Mesodermal cell (in vitro differentiated cells): ENCODE results near the gene TDRD12.
"Not testable (repeated sequence)": the region's sequence is repeated elsewhere in the genome, so short reads cannot be mapped to it uniquely, and the experiment has no call there.

Experiments
- H3K27ac ChIP-seq: 2 replicates; pipeline ENCODE4 v1.7.0; 2013; ENCODE audit warnings: mild to moderate bottlenecking, low read depth, low read length, moderate library complexity; ENCODE audit not compliant: severe bottlenecking
- H3K36me3 ChIP-seq: 2 replicates; pipeline ENCODE4 v1.7.1; 2013; ENCODE audit warnings: mild to moderate bottlenecking, low read length, moderate library complexity; ENCODE audit not compliant: control insufficient read depth, insufficient read depth
- H3K4me1 ChIP-seq: one replicate; pipeline ENCODE4 v1.7.1; 2013; ENCODE audit warnings: mild to moderate bottlenecking, low read length; ENCODE audit not compliant: insufficient read depth, control insufficient read depth, poor library complexity, severe bottlenecking
- H3K4me3 ChIP-seq: 2 replicates; pipeline ENCODE4 v1.7.0; 2013; ENCODE audit warnings: low read length, control low read depth, mild to moderate bottlenecking; ENCODE audit not compliant: insufficient read depth, poor library complexity, severe bottlenecking; ENCODE audit errors: extremely low read depth
- H3K9me3 ChIP-seq: 2 replicates; pipeline ENCODE4 v1.7.1; 2013; ENCODE audit warnings: mild to moderate bottlenecking, low read length, moderate library complexity; ENCODE audit not compliant: control insufficient read depth
- WGBS, 2 experiments: methylation state at CpG; one replicate each; pipeline ENCODE4 v1.1.5; 2013; ENCODE audit warnings: missing lambda C conversion rate in 2 of 2; ENCODE audit not compliant: insufficient coverage in 2 of 2; 5-methylcytosine and 5-hydroxymethylcytosine counted together

The TDRD12 gene

DNA sequence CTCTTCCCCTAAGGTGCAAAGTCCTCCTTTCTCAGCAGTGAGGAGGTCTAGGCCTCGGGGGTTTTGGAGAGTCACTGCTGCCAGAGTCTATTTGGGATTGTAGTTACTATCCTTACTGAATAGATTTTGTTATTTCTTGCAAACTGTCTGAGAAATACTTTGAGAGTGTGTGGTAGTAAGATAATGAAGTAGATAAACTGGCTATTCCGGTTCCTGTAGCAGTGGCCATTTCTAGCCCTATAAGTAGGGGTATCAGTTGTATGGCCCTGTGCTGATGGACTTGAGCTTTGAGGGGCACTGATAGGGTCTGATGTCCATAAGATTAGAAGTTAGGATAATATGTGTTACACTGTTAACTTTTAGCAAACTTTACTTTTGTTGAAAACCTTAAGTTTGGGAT, 25.3 kb upstream of the TDRD12 start:
- not testable (repeated sequence) for H3K4me3 ChIP-seq

DNA sequence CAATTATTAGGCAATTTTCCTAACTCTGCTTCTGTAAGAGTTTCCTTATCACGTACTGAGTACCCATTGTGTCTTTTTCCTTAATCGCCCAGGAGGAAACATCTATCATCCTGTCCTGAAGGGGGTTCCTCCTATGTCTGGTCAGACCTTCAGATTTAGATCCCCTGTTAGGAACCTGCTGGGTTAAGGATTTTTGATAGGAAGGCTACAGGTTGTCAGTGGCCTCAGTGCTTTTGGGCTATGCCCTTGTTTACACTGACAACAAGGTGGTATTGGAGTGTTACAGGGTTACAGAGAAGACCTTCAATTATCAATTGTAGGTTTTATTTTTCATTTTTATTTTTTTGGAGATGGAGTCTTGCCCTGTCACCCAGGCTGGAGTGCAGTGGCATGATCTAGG, 24.7 kb upstream of the TDRD12 start:
- not testable (repeated sequence) for H3K4me1 ChIP-seq, H3K36me3 ChIP-seq, H3K27ac ChIP-seq, H3K4me3 ChIP-seq
- 88% methylated on average over 2 of the region's 2 CpGs for WGBS, 2 experiments
- peaks cover 11% of the 10 kb centered on the region for H3K9me3 ChIP-seq

More for the DNA sequence above, 25.3 kb upstream of the TDRD12 start:
- H3K9me3 ChIP-seq: peaks cover 11% of the 10 kb centered on the region
- H3K27ac ChIP-seq, H3K36me3 ChIP-seq, H3K4me1 ChIP-seq: not testable (repeated sequence)
- WGBS, 2 experiments: 93 to 100% methylated on average over 1 of the region's 2 CpGs

DNA sequence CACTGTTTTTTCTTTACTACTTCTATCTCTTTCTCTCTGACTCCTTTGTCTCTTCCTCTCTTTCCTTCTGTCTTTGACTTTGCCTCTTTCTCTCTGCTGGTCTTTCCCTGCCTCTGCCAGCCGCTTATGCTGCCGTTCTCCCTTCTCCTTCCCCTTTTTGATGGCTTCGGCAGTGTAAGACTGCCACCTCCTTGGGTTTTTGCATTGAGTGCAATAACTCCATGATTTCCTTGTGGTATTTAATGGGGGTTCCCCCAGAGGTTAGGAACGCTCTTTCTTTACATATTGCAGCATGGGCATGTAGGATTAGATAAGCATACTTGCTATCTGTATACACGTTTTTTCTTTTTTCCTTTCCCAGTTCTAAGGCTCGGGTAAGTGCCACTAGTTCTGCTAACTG, 24.1 kb upstream of the TDRD12 start:
- H3K9me3 ChIP-seq: peaks cover 11% of the 10 kb centered on the region
- 86 to 92% methylated on average over 1 to 2 of the region's 6 CpGs for WGBS, 2 experiments
- not testable (repeated sequence) for H3K4me1 ChIP-seq, H3K4me3 ChIP-seq, H3K27ac ChIP-seq, H3K36me3 ChIP-seq

DNA sequence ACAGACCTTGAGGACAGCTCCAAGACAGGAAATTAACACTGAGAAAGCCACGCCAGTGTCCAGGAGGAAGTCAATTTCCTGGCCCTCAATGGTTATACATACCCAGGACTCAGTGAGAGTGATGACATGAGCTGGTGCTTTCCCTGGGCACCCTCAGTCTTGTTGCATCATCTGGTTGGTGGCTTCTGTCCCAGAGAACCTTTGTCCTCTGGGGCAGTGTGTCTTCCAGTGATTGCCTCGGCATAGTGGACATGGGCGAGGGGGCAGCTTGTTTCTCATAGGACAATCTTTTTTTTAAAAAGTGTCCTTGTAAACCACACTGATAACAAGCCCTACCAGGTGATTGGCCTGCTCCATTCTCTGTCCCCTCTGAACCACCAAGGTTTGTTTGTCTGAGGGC, 22.8 kb upstream of the TDRD12 start:
- 82 to 92% methylated on average over 1 to 3 of the region's 3 CpGs for WGBS, 2 experiments
- peaks cover 11% of the 10 kb centered on the region for H3K9me3 ChIP-seq
- not testable (repeated sequence) for H3K36me3 ChIP-seq, H3K4me3 ChIP-seq, H3K27ac ChIP-seq, H3K4me1 ChIP-seq

DNA sequence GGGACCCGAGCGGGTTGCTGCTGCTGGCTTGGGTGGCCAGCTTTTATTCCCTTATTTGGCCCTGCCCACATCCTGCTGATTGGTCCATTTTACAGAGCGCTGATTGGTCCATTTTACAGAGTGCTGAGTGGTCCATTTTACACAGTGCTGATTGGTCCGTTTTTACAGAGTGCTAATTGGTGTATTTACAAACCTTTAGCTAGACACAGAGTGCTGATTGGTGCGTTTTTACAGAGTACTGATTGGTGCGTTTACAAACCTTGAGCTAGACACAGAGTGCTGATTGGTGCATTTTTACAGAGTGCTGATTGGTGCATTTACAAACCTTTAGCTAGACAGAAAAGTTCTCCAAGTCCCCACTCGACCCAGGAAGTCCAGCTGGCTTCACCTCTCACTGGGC, 19.4 kb upstream of the TDRD12 start:
- not testable (repeated sequence) for H3K27ac ChIP-seq, H3K4me1 ChIP-seq, H3K4me3 ChIP-seq
- 83 to 90% methylated on average over 6 to 7 of the region's 7 CpGs for WGBS, 2 experiments
- H3K9me3 ChIP-seq: peaks cover 13% of the 10 kb centered on the region
- peaks cover 21% of the 10 kb centered on the region for H3K36me3 ChIP-seq

DNA sequence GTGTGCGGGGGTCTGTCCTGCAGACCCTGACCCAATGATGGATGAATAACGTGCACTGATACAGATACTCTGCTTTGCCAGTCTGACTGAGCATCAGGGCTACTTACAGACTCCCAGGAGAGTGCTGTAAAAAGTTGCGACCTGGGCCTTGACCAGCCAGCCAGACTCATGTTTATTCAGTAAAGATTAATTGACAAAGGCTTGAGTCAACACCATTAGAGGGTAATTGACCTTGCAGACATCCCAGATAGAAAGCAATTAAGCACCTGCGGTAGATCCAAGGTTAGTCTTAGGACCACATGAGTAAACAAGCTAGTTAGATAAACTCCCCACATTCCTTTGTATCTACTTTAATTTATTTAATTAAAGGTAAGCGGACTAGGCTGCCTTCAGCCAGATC, 17.6 kb upstream of the TDRD12 start:
- Histone ChIP-seq H3K36me3 (peaks cover 24% of the 10 kb centered on the region), H3K4me1 (no peaks in the 10 kb centered on the region), H3K4me3 (no peak overlapping the region), H3K27ac (no peak overlapping the region), H3K9me3 (peaks cover 13% of the 10 kb centered on the region)
- 75 to 98% methylated on average over 2 to 4 of the region's 5 CpGs for WGBS, 2 experiments

DNA sequence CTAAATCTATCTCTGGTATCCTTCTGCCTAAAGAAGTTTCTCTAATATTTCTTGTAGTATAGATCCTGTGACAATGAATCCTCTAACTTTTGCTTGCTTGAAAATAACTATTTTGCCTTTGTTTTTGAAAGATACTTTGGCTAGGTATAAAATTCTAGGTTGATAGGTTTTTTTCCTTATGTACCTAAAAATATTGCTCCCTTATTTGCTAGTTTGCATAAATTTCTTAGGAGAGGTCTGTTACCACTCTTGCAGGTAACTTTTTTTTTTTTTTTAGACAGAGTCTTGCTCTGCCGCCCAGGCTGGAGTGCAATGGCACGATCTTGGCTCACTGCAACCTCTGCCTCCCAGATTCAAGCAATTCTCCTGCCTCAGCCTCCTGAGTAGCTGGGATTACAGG, 15.6 kb upstream of the TDRD12 start:
- Histone ChIP-seq H3K36me3 (peaks cover 24% of the 10 kb centered on the region), H3K9me3 (peaks cover 13% of the 10 kb centered on the region)
- H3K4me3 ChIP-seq, H3K27ac ChIP-seq, H3K4me1 ChIP-seq: not testable (repeated sequence)
- 81% methylated on average over 2 of the region's 2 CpGs; no CpG with 5 or more reads in 1 of the 2 experiments for WGBS, 2 experiments

DNA sequence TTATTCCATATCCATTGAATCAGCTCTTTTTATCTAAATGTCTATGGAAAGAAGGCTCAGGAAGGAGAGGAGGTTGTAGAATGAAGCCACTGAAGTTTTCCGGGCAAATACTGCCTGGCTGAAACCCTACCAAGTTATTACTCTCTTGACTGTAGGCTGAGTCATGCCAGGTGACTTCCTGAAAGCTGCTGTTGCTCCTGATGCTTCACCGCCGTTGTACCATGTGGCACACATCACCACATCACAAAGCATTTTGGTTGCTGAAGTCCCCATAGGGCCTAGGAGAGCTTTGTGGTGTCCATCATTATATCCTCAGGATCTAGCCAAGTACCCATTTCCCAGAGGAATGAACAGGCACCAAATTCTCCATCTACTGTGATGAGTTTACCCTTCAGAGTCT, 11.1 kb upstream of the TDRD12 start:
- H3K27ac ChIP-seq: no peak overlapping the region
- peaks cover 25% of the 10 kb centered on the region for H3K36me3 ChIP-seq
- WGBS, 2 experiments: 81 to 100% methylated on average over 1 to 2 of the region's 3 CpGs
- H3K9me3 ChIP-seq: peaks cover 13% of the 10 kb centered on the region
- H3K4me3 ChIP-seq: no peak overlapping the region
- H3K4me1 ChIP-seq: no peaks in the 10 kb centered on the region

DNA sequence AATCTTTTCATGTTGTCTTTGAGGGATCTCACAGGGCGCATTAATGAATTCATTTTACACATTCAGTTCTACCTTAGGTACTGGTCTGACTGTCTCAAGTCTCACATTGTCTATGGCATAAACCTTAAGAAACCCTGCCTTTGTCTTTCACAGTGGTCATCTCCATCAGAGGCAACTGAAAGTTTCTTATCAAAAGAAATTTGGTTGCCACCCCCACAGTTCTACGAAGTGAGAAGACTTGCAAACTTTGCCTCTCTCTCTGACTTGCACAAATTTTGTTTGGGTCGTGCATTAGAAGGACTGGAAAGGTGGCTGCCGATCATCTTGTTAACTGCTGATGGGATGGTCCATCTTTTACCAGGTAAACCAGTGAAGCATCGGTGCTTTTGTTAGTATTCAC, 10.5 kb upstream of the TDRD12 start:
- WGBS, 2 experiments: 94 to 96% methylated on average over 4 to 5 of the region's 5 CpGs
- no peak overlapping the region for H3K27ac ChIP-seq
- no peaks in the 10 kb centered on the region for H3K4me1 ChIP-seq
- H3K4me3 ChIP-seq: no peak overlapping the region
- H3K9me3 ChIP-seq: peaks cover 9% of the 10 kb centered on the region
- H3K36me3 ChIP-seq: peaks cover 21% of the 10 kb centered on the region

DNA sequence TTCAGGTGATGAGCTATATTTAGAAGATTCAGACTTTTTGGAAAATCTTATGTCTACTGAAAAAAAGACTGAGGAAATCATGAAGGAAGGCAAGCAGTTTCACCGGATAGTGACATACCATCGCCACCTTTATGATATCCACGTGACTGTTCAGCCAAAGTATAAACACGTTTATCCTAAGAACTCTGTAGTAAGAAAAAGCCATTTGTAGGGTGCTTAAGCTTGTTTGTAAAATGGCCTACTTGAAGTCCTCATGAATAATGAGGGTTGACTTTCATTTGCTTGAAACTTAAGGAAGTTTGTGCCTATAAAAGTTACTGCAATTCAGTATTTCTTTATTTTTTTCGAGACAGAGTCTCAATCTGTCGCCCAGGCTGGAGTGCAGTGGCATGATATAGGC, 7.8 kb upstream of the TDRD12 start:
- peaks cover 11% of the 10 kb centered on the region for H3K36me3 ChIP-seq
- H3K4me1 ChIP-seq: no peaks in the 10 kb centered on the region
- no peak overlapping the region for H3K27ac ChIP-seq
- no peaks in the 10 kb centered on the region for H3K9me3 ChIP-seq
- WGBS, 2 experiments: 93 to 100% methylated on average over 1 to 6 of the region's 6 CpGs
- H3K4me3 ChIP-seq: no peak overlapping the region

DNA sequence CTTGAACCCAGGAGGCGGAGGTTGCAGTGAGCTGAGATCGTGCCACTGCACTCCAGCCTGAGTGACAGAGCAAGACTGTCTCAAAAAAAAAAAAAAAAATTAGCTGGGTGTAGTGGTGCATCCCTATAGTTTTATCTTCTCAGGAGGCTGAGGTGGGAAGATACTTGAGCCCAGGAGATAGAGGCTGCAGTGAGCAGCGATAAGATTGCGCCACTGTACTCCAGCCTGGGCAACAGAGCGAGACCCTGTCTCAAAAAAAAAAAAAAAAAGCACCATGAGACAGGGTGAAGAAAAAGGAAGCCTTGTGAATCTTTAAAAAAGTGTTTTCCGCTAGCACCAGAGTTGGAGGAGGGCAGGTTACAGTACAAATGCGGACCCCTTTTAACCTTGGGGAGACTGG, 3.4 kb upstream of the TDRD12 start:
- not testable (repeated sequence) for H3K9me3 ChIP-seq, H3K27ac ChIP-seq, H3K36me3 ChIP-seq, H3K4me1 ChIP-seq, H3K4me3 ChIP-seq
- 83 to 89% methylated on average over 4 to 7 of the region's 7 CpGs for WGBS, 2 experiments

DNA sequence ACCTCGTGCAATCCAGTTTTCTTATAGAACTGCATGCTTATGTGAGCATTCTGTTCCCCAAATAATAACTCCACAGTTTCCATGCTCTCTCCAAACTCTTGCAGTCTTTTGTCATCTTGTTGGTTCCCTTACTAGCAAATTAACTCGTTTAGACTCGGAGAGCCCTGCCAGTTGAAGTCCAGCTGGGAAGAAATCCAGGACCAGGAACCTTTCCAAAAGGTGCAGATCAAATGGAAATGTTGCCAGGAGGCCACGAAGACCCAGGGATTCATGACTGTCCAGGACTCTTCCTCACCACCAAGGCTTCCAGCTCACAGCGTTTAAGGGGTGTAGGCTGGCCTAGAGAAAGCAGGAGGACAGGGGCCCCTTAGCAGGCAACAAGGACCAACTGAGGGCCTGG, 2.1 kb upstream of the TDRD12 start:
- Histone ChIP-seq H3K4me1 (no peaks in the 10 kb centered on the region), H3K36me3 (peaks cover 7% of the 10 kb centered on the region), H3K27ac (no peak overlapping the region), H3K9me3 (no peaks in the 10 kb centered on the region), H3K4me3 (no peak overlapping the region)
- 88 to 96% methylated on average over 3 to 5 of the region's 5 CpGs for WGBS, 2 experiments
